Mesendoderm (in vitro differentiated cells): ENCODE results near the gene C16orf54.
"Not testable (repeated sequence)": the region's sequence is repeated elsewhere in the genome, so short reads cannot be mapped to it uniquely, and the experiment has no call there.

ENCODE experiments used
- DNase-seq: peaks from one replicate; pipeline ENCODE4 v3.0.0; 2013
- H2AK5ac ChIP-seq: 2 replicates; pipeline ENCODE4 v1.6.1; 2013; ENCODE audit warnings: low read length, inconsistent platforms
- H2BK120ac ChIP-seq: 2 replicates; pipeline ENCODE4 v1.6.1; 2013; ENCODE audit warnings: low read depth, mild to moderate bottlenecking, low read length, moderate library complexity, mixed read lengths
- H2BK15ac ChIP-seq: replicated peaks from 2 replicates; pipeline ENCODE4 v1.6.1; 2013; ENCODE audit warnings: low read depth, mild to moderate bottlenecking, moderate library complexity
- H2BK5ac ChIP-seq: 2 replicates; pipeline ENCODE4 v1.6.1; 2013; ENCODE audit warnings: low read length, inconsistent platforms
- H3K18ac ChIP-seq: 2 replicates; pipeline ENCODE4 v1.6.1; 2013; ENCODE audit warnings: mild to moderate bottlenecking, low read length, mixed read lengths
- H3K23ac ChIP-seq: one replicate; pipeline ENCODE4 v1.6.1; 2013; ENCODE audit warnings: low read length
- H3K27ac ChIP-seq: 2 replicates; pipeline ENCODE4 v1.5.1; 2013; ENCODE audit warnings: low read depth, mild to moderate bottlenecking, inconsistent platforms, low read length, moderate library complexity
- H3K27me3 ChIP-seq: 2 replicates; pipeline ENCODE4 v1.6.1; 2013; ENCODE audit warnings: low read length, control low read depth, mild to moderate bottlenecking, inconsistent platforms; ENCODE audit not compliant: insufficient read depth, poor library complexity
- H3K36me3 ChIP-seq: 2 replicates; pipeline ENCODE4 v1.6.1; 2013; ENCODE audit warnings: low read length, inconsistent platforms; ENCODE audit not compliant: control insufficient read depth, insufficient read depth
- H3K4ac ChIP-seq: one replicate; pipeline ENCODE4 v1.6.1; 2013; ENCODE audit warnings: low read depth, mild to moderate bottlenecking, low read length, moderate library complexity
- H3K4me1 ChIP-seq: 2 replicates; pipeline ENCODE4 v1.6.1; 2013; ENCODE audit warnings: low read depth, low read length, inconsistent platforms; ENCODE audit not compliant: control insufficient read depth
- H3K4me2 ChIP-seq: 2 replicates; pipeline ENCODE4 v1.6.1; 2013; ENCODE audit warnings: low read length
- H3K4me3 ChIP-seq: 2 replicates; pipeline ENCODE4 v1.5.1; 2013; ENCODE audit warnings: mild to moderate bottlenecking, low read length
- H3K56ac ChIP-seq: one replicate; pipeline ENCODE4 v1.6.1; 2013; ENCODE audit warnings: low read length
- H3K79me1 ChIP-seq: 2 replicates; pipeline ENCODE4 v1.6.1; 2013; ENCODE audit warnings: low read length, inconsistent platforms
- H3K79me2 ChIP-seq: 2 replicates; pipeline ENCODE4 v1.6.1; 2013; ENCODE audit warnings: mild to moderate bottlenecking, low read length; ENCODE audit not compliant: control insufficient read depth, insufficient read depth
- H3K9ac ChIP-seq: 2 replicates; pipeline ENCODE4 v1.6.1; 2013; ENCODE audit warnings: low read length, inconsistent platforms
- H4K5ac ChIP-seq: one replicate; pipeline ENCODE4 v1.6.1; 2013; ENCODE audit warnings: low read length
- H4K8ac ChIP-seq: one replicate; pipeline ENCODE4 v1.6.1; 2013; ENCODE audit warnings: low read depth, mild to moderate bottlenecking, control low read depth, low read length, moderate library complexity
- WGBS: extraction: QIAGEN DNeasy Blood & Tissue Kit; methylation state at CpG from one replicate; pipeline ENCODE4 v1.1.7; 2013; ENCODE audit warnings: low lambda C conversion rate, missing lambda C conversion rate; ENCODE audit not compliant: insufficient coverage; ENCODE audit errors: extremely low coverage; 5-methylcytosine and 5-hydroxymethylcytosine counted together

C16orf54 gene

DNA sequence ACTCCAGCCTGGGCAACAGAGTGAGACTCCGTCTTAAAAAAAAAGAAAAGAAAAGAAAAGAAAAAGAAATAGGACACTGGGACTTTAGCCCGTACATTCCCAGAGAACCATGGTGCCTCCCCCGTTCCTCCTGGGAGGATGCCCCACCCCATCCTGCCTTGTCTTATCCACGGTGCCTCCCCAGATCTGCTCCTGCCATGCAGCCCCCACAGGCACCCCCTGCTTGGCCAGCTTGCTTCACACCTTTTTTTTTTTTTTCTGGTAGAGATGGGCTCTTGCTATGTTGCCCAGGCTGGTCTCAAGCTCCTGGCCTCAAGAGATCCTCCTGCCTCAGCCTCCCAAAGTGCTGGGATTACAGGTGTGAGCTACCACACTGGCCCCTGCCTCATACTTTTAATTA lies 728 bp upstream of the C16orf54 start:
- not testable (repeated sequence) for H4K8ac ChIP-seq, H3K36me3 ChIP-seq, H3K79me1 ChIP-seq, DNase-seq, H3K18ac ChIP-seq, H2AK5ac ChIP-seq, H2BK5ac ChIP-seq, H3K4me3 ChIP-seq, H3K56ac ChIP-seq, H2BK120ac ChIP-seq, H3K23ac ChIP-seq, H3K27me3 ChIP-seq, H2BK15ac ChIP-seq, H3K9ac ChIP-seq, H3K79me2 ChIP-seq, H3K4me2 ChIP-seq, H3K27ac ChIP-seq, H3K4ac ChIP-seq, H4K5ac ChIP-seq, H3K4me1 ChIP-seq
- no CpG with 5 or more reads among the region's 4 CpGs for WGBS

DNA sequence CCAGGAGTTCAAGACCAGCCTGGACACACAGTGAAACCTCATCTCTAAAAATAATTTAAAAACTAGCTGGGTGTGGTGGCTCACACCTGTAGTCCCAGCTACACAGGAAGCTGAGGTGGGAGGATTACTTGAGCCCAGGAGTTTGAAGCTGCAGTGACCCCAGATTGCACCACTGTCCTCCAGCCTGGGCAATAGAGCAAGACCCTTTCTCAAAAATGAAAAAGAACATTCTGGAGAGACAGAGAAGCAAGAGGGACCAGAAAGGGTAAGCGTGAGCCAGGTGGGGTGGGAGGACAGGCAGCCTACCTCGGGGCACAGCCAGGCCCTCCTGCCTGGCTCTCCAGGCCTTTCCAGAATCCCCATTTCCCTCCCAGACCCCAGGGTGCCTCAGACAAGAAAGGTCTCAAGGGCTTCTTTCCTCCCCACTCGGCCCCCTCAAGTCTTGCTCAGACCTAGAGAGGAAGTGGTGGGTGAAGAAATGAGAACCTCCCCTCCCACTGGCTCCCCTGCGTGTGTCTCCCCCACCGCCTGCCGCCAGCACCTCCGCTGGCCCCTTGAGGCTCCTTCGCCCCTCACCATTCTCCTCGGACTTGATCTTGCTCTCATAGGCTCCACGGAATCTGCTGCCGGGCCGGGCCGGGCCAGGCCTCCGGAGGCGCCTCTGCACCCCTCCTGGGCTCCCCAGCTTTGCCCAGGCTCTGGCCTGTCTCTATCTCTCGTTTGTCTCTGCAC lies 503 bp downstream of the C16orf54 start:
- H3K36me3 ChIP-seq: no peaks in the 10 kb centered on the region
- no CpG with 5 or more reads among the region's 16 CpGs for WGBS
- no peak overlapping the region for H3K23ac ChIP-seq
- no peaks in the 10 kb centered on the region for H3K27me3 ChIP-seq
- H2BK120ac ChIP-seq: no peak overlapping the region
- H3K56ac ChIP-seq: no peak overlapping the region
- no peak overlapping the region for H3K9ac ChIP-seq
- H3K4me2 ChIP-seq: no peak overlapping the region
- no peaks in the 10 kb centered on the region for H3K79me2 ChIP-seq
- H2BK5ac ChIP-seq: no peak overlapping the region
- H4K5ac ChIP-seq: no peak overlapping the region
- no peaks in the 10 kb centered on the region for H3K79me1 ChIP-seq
- no peak overlapping the region for H4K8ac ChIP-seq
- H2AK5ac ChIP-seq: no peak overlapping the region
- no peak overlapping the region for H3K4ac ChIP-seq
- H3K4me1 ChIP-seq: no peaks in the 10 kb centered on the region
- DNase-seq: no peak
- H2BK15ac ChIP-seq: no peak overlapping the region
- H3K27ac ChIP-seq: no peak overlapping the region
- H3K18ac ChIP-seq: no peak overlapping the region
- H3K4me3 ChIP-seq: no peak overlapping the region

DNA sequence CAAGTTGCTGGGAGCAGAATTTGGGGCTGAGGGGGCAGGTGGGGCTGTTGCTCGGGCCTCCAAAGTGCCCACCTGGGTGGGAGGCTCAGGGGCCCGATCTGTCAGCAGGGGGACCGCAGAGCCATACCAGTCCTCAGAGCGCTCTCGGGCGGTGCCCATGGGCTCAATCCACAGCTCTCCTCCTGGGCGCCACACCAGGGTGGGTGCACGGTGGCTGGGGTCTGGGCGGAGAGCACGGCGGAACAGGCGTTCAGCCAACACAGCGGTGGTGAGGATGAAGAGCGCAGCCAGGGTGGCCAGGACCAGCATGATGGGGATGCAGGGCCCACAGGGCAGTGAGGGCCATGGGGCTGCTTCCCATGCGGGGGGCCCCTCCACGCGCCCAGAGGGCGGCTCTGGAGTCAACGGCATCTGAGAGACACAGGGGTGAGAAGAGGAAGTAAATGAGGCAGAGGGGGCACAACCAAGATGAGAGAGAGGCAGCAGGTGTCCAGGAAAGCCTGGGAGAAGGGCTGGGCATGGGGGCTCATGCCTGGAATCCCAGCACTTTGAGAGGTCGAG lies 1.2 kb downstream of the C16orf54 start:
- Histone ChIP-seq H2AK5ac (no peak overlapping the region), H2BK120ac (no peak overlapping the region), H3K79me1 (no peaks in the 10 kb centered on the region), H3K36me3 (no peaks in the 10 kb centered on the region), H3K56ac (no peak overlapping the region), H3K27me3 (no peaks in the 10 kb centered on the region), H2BK15ac (no peak overlapping the region), H3K4me3 (no peak overlapping the region), H3K4me1 (no peaks in the 10 kb centered on the region), H3K79me2 (no peaks in the 10 kb centered on the region), H3K4ac (no peak overlapping the region), H2BK5ac (no peak overlapping the region), H4K5ac (no peak overlapping the region), H4K8ac (no peak overlapping the region), H3K4me2 (no peak overlapping the region), H3K18ac (no peak overlapping the region), H3K23ac (no peak overlapping the region), H3K27ac (no peak overlapping the region), H3K9ac (no peak overlapping the region)
- WGBS: no CpG with 5 or more reads among the region's 20 CpGs
- DNase-seq: no peak

DNA sequence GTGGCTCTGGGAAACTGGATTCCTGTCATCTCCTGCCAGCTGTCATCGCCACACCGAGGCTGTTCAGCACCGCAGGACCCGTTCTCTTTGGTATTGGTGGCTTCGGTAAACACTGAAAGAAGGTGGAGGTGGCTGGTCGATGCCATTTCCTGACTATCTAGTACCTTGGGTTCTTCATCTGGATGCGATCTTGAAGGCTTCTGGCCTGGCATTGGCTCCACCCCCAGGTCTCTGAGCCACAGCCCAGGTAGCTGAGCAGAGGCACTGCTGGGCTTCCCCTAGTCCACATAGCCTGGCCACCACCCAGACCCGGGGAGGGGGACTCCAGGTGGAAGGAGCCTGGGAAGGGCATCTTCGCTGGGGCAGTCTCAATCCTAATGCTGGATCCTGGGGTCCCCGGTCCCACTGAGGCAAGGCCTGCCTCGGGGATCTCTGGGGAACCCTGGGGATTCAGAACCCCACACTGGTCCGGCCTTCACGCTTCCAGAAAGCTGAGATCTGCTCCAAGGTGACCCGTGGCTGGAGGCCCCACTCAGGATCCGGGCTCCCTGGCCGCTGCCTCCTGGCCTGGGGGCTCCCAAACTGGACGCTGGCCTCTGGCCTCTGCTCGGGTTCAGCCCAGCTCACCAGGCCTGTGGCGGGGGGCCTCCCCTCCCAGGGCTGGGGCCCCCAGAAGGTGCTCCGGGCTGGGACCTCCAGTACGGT lies 1.8 kb downstream of the C16orf54 start:
- Histone ChIP-seq H3K9ac (no peak overlapping the region), H2BK120ac (no peak overlapping the region), H3K27ac (no peak overlapping the region), H3K79me2 (no peaks in the 10 kb centered on the region), H3K18ac (no peak overlapping the region), H3K27me3 (no peaks in the 10 kb centered on the region), H3K79me1 (no peaks in the 10 kb centered on the region), H2BK5ac (no peak overlapping the region), H3K4me2 (no peak overlapping the region), H3K4ac (no peak overlapping the region), H4K8ac (no peak overlapping the region), H2BK15ac (no peak overlapping the region), H3K23ac (no peak overlapping the region), H3K36me3 (no peaks in the 10 kb centered on the region), H3K4me1 (no peaks in the 10 kb centered on the region), H3K56ac (no peak overlapping the region), H4K5ac (no peak overlapping the region), H3K4me3 (no peak overlapping the region), H2AK5ac (no peak overlapping the region)
- WGBS: no CpG with 5 or more reads among the region's 21 CpGs
- DNase-seq: no peak

DNA sequence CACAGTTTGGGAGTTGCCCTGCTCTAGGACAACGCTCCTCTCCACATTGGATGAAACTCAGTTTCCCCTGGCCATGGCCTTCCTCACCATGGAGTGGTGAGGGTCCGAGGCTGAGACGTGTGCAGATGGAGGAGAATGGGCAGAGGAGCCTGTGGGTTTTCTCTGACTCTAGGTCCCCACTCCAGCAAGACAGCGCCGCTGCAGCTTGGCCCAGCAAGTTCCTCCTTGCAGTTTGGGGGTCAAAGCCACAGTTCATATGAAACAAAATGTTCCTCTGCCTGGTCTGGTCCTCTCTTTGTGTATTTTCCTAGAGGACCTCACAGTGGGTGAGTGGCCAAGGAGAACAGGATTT lies 2.3 kb downstream of the C16orf54 start:
- Histone ChIP-seq H3K79me2 (no peaks in the 10 kb centered on the region), H3K79me1 (no peaks in the 10 kb centered on the region), H3K4me1 (no peaks in the 10 kb centered on the region), H3K27ac (no peak overlapping the region), H3K23ac (no peak overlapping the region), H3K4me2 (no peak overlapping the region), H2BK5ac (no peak overlapping the region), H3K36me3 (no peaks in the 10 kb centered on the region), H3K9ac (no peak overlapping the region), H3K27me3 (no peaks in the 10 kb centered on the region), H3K4me3 (no peak overlapping the region), H2AK5ac (no peak overlapping the region), H2BK15ac (no peak overlapping the region), H2BK120ac (no peak overlapping the region), H3K4ac (no peak overlapping the region), H4K5ac (no peak overlapping the region), H3K56ac (no peak overlapping the region), H4K8ac (no peak overlapping the region), H3K18ac (no peak overlapping the region)
- DNase-seq: no peak
- WGBS: no CpG with 5 or more reads among the region's 5 CpGs
